Sigmoid colon (tissue), 4 donors: ENCODE results near the gene RNASET2.

Source experiments
- CTCF ChIP-seq, 4 experiments: fragments of 450-650 bp in 3 of 4; fragments of 200-600 bp in 1 of 4; IDR thresholded peaks; one replicate each; pipeline ENCODE4 v1.5.1; 2016 to 2019; ENCODE audit warnings: antibody characterized with exemption in 4 of 4, mild to moderate bottlenecking in 3 of 4, moderate library complexity in 2 of 4
- POLR2A ChIP-seq, 2 donors: fragments of 450-650 bp; IDR thresholded peaks; one replicate each; pipeline ENCODE4 v1.6.1; 2016; ENCODE audit warnings: antibody characterized with exemption in 2 of 2, mild to moderate bottlenecking in 2 of 2, moderate library complexity in 2 of 2
- POLR2AphosphoS5 ChIP-seq, 4 donors: sonication (generic); formaldehyde crosslinking; IDR thresholded peaks; one replicate each; pipeline ENCODE4 v1.6.1; 2017; ENCODE audit warnings: antibody characterized with exemption in 4 of 4

GRCh38 chr6:166926748-166927147 lies 29.6 kb downstream of the RNASET2 start:
- TF ChIP-seq CTCF (IDR thresholded peaks at IDR 0.05): no peak
- TF ChIP-seq POLR2A (IDR thresholded peaks at IDR 0.05): no peak
- TF ChIP-seq POLR2AphosphoS5 (IDR thresholded peaks at IDR 0.05): no peak
